Erythroblast (primary cell): ENCODE measurements around the gene NRIP1.

ENCODE experiments used
- GATA1 ChIP-seq: IDR thresholded peaks from 2 replicates; pipeline ENCODE4 v1.6.1; 2011; ENCODE audit warnings: low read depth, mild to moderate bottlenecking, control low read depth, low read length, moderate library complexity
- POLR2A ChIP-seq: IDR thresholded peaks from 2 replicates; pipeline ENCODE4 v1.6.1; 2011; ENCODE audit warnings: mild to moderate bottlenecking, low read length

GRCh38 chr21:15053500-15053899, 11.3 kb downstream of the NRIP1 start:
- no peak for TF ChIP-seq POLR2A
- TF ChIP-seq GATA1 = no peak
